ENCODE measurements around the gene EIF4G3. TPM values are rescaled to one million over a fixed set of nuclear protein-coding genes. Genes with fewer than 3 reads are reported as not detected.
"Not testable (repeated sequence)": the region's sequence is repeated elsewhere in the genome, so short reads cannot be mapped to it uniquely, and the experiment has no call there.

The EIF4G3 gene
- total RNA-seq, 2 experiments from 2014 or later: 47.0 to 55.0 TPM

DNA sequence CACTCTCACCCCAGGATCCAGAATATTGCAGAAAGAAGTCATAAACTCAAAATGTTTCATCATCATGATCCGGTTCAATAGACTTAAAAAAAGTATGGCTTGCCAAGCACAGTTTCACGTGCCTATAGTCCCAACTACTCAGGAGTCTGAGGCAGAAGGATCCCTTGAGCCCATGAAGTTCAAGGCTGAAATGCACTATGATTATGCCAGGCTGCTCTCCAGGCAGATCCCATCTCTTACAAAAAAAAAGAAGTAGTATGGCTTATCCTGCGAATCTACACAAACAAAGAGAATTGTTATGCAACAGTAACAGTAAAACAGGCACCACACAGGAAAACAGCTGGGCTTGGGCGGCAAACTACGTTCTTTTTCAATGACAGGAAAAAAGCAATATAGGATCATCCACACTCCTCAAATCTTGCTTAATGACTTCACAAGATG, 76.2 kb downstream of the EIF4G3 start:
- Mint-ChIP-seq H3K9me3 (ENCODE audit: low read depth) (no peaks in the 10 kb centered on the region), H3K27ac (no peak overlapping the region), H3K27me3 (no peaks in the 10 kb centered on the region), H3K4me1 (peaks cover 6% of the 10 kb centered on the region), H3K4me3 (no peak overlapping the region), H3K36me3 (ENCODE audit: low read depth) (peaks cover 24% of the 10 kb centered on the region)
- DNase-seq (no peak), ATAC-seq (no peak)
- ChIA-PET CTCF (no interaction called here), POLR2A (no interaction called here)
- intact Hi-C loops (cut with DNase I, micrococcal nuclease): no loop called here

DNA sequence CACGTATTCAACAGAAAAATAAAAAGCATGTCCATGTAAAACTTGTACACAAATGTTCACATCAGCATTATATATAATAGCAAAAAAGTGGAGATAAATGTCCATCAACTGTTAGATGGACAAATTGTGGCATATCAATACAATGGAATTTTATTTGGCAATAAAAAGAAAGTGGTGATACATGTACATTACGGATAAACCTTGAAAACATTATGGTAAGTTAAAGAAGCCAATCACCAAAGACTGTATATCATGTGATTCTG, 76.9 kb downstream of the EIF4G3 start:
- no peaks in the 10 kb centered on the region for H3K9me3 Mint-ChIP-seq (ENCODE audit: low read depth)
- H3K4me1 Mint-ChIP-seq: peaks cover 6% of the 10 kb centered on the region
- no peak for DNase-seq
- peaks cover 25% of the 10 kb centered on the region for H3K36me3 Mint-ChIP-seq (ENCODE audit: low read depth)
- no peak overlapping the region for H3K4me3 Mint-ChIP-seq
- H3K27me3 Mint-ChIP-seq: no peaks in the 10 kb centered on the region
- ChIA-PET POLR2A (no interaction called here), CTCF (no interaction called here)
- ATAC-seq: no peak
- intact Hi-C loops (cut with DNase I, micrococcal nuclease): no loop called here
- H3K27ac Mint-ChIP-seq: no peak overlapping the region

DNA sequence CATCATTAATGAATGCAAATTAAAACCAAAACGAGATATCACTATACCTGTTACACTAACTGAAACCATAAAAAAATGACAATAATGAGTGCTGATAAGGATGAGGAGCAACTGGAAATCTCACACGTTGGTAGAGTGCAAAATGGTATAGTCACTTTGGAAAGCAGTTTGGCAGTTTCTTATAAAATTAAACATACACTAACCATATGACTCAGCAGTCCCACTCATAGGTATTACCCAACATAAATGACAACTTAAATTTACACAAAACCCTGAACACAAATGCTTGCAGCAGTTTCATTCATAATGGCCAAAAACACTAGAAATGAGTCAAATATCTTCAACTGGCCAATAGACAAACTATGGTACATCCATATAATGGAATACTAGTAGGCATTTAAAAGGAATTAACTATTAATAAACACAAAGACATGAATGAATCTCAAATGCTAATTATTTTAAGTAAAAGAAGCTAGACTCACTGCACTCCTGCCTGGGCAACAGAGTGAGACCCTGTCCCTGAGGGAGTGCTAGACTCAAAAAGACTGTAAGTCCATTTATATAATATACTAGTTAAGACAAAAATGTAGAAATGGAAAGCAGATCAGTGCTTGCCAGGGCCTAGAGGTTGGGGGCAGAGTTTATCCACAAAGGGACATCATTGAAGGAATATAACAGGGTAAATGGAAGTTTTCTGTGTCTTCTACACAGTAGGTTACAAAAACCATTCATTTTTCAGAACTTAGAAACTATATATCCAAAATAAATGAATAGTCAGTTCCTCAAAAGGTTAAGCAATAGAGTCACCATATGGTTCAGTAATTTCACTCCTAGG, 77.4 kb downstream of the EIF4G3 start:
- no peak overlapping the region for H3K27ac Mint-ChIP-seq
- H3K4me3 Mint-ChIP-seq: no peak overlapping the region
- DNase-seq (no peak), ATAC-seq (no peak)
- H3K36me3 Mint-ChIP-seq (ENCODE audit: low read depth): peaks cover 26% of the 10 kb centered on the region
- no peaks in the 10 kb centered on the region for H3K27me3 Mint-ChIP-seq
- H3K4me1 Mint-ChIP-seq: peaks cover 6% of the 10 kb centered on the region
- H3K9me3 Mint-ChIP-seq (ENCODE audit: low read depth): peaks cover 1% of the 10 kb centered on the region
- CTCF ChIA-PET: no interaction called here
- intact Hi-C loops (cut with DNase I, micrococcal nuclease): no loop called here
- POLR2A ChIA-PET: no interaction called here

DNA sequence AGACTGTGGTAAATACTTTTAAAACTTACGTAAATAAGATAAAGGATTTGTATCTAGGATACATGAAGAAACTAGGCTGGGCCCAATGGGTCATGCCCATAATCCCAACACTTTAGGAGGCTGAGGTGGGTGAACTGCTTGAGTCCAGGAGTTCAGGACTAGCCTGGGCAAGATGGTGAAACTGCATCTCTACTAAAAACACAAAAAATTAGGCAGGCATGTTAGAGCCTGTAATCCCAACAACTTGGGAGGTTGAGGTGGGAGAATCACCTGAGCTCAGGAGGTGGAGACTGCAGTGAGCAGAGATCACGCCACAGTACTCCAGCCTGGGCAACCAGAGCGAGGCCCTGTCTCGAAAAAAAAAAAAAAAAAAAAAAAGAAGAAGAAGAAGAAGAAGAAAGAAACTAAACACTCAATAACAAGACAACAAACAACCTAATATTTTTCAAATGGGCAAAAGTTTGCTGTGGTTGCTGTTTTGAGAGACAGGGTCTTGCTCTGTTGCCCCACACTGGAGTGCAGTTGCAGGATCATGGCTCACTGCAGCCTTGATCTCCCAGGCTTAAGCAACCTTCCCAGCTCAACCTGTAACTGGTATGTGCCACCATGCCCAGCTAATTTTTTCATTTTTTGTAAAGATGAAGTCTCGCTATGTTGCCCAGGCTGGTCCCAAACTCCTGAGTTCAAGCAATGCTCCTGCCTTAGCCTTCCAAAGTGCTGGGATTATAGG, 78.3 kb downstream of the EIF4G3 start:
- ATAC-seq (no peak), DNase-seq (no peak)
- CTCF ChIA-PET: interaction anchor here (0.7 kb wide), 1 partner anchor 113 kb away, joined by 3 read pairs; no protein-coding TSS in a partner anchor
- Mint-ChIP-seq H3K27me3 (no peaks in the 10 kb centered on the region), H3K36me3 (ENCODE audit: low read depth) (peaks cover 29% of the 10 kb centered on the region), H3K4me1 (peaks cover 6% of the 10 kb centered on the region), H3K4me3 (no peak overlapping the region), H3K9me3 (ENCODE audit: low read depth) (peaks cover 2% of the 10 kb centered on the region), H3K27ac (no peak overlapping the region)
- POLR2A ChIA-PET: no interaction called here
- intact Hi-C loops (cut with DNase I, micrococcal nuclease): no loop called here

DNA sequence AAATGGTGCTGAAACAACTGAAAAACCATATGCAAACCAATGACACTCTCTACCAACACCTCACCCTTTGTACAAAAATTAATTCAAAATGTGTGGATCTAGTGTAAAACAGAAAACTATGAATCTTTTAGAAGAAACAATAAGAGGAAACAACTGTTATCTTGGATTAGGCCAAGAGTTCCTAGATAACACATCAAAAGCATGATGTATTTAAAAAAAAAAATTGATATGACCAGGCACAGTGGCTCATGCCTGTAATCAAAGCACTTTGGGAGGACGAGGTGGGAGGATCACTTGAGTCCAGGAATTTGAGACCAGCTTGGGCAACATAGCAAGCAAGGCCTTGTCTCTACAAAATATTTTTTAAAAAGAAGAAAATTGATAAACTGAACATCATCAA, 79.0 kb downstream of the EIF4G3 start:
- Mint-ChIP-seq H3K9me3 (ENCODE audit: low read depth) (peaks cover 2% of the 10 kb centered on the region), H3K27me3 (no peaks in the 10 kb centered on the region), H3K4me3 (no peak overlapping the region), H3K4me1 (peaks cover 6% of the 10 kb centered on the region), H3K27ac (no peak overlapping the region), H3K36me3 (ENCODE audit: low read depth) (peaks cover 31% of the 10 kb centered on the region)
- ChIA-PET POLR2A (no interaction called here), CTCF (interaction anchor here (0.7 kb wide), 1 partner anchor 113 kb away, joined by 3 read pairs; no protein-coding TSS in a partner anchor)
- intact Hi-C loops (cut with DNase I, micrococcal nuclease): no loop called here
- DNase-seq (no peak), ATAC-seq (no peak)

DNA sequence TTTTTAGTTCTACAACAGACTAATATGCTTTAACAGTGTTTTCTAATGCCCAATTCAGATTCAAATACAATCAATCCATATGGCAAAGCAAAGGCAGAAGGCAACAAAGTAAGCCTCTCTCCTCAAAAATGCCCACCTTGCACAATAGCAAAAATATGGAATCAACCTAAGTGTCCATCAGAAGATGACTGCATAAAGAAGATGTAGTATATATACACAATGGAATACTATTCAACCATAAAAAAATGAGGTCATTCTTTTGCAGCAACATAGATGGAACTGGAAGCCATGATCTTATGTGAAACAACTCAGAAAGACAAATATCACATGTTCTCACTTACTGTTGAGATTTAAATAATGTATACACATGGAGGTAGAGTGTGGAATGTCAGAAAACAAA, 80.7 kb downstream of the EIF4G3 start:
- H3K27me3 Mint-ChIP-seq: no peaks in the 10 kb centered on the region
- POLR2A ChIA-PET: no interaction called here
- no peak for DNase-seq

DNA sequence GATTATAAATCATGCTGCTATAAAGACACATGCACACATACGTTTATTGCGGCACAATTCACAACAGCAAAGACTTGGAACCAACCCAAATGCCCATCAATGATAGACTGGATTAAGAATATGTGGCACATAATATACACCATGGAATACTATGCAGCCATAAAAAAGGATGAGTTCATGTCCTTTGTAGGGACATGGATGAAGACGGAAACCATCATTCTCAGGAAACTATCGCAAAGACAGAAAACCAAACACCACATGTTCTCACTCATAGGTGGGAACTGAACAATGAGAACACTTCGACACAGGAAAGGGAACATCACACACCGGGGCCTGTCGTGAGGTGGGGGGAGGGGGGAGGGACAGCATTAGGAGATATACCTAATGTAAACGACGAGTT, 82.4 kb downstream of the EIF4G3 start:
- ATAC-seq; CTCF ChIA-PET; intact Hi-C loops (cut with DNase I, micrococcal nuclease); POLR2A ChIA-PET; H3K9me3 Mint-ChIP-seq (ENCODE audit: low read depth); H3K27ac Mint-ChIP-seq; DNase-seq; H3K4me3 Mint-ChIP-seq; H3K27me3 Mint-ChIP-seq: not testable (repeated sequence)
- peaks cover 28% of the 10 kb centered on the region for H3K36me3 Mint-ChIP-seq (ENCODE audit: low read depth)
- peaks cover 10% of the 10 kb centered on the region for H3K4me1 Mint-ChIP-seq

More for the DNA sequence above, 80.7 kb downstream of the EIF4G3 start:
- Mint-ChIP-seq H3K4me1 (peaks cover 10% of the 10 kb centered on the region), H3K4me3 (no peak overlapping the region), H3K9me3 (ENCODE audit: low read depth) (peaks cover 2% of the 10 kb centered on the region), H3K36me3 (ENCODE audit: low read depth) (peaks cover 35% of the 10 kb centered on the region), H3K27ac (no peak overlapping the region)
- intact Hi-C loops (cut with DNase I, micrococcal nuclease): no loop called here
- CTCF ChIA-PET: no interaction called here
- no peak for ATAC-seq

DNA sequence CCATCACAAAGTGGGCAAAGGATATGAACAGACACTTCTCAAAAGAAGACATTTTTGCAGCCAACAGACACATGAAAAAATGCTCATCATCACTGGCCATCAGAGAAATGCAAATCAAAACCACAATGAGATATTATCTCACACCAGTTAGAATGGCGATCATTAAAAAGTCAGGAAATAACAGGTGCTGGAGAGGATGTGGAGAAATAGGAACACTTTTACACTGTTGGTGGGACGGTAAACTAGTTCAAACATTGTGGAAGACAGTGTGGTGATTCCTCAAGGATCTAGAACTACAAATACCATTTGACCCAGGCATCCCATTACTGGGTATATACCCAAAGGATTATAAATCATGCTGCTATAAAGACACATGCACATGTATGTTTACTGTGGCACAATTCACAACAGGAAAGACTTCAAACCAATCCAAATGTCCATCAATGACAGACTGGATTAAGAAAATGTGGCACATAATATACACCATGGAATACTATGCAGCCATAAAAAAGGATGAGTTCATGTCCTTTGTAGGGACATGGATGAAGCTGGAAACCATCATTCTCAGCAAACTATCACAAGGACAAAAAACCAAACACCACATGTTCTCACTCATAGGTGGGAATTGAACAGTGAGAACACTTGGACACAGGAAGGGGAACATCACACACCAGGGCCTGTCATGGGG, 83.3 kb downstream of the EIF4G3 start:
- POLR2A ChIA-PET; ATAC-seq; H3K27ac Mint-ChIP-seq; H3K9me3 Mint-ChIP-seq (ENCODE audit: low read depth); H3K27me3 Mint-ChIP-seq; intact Hi-C loops (cut with DNase I, micrococcal nuclease); CTCF ChIA-PET; H3K4me3 Mint-ChIP-seq; DNase-seq; H3K4me1 Mint-ChIP-seq: not testable (repeated sequence)
- H3K36me3 Mint-ChIP-seq (ENCODE audit: low read depth): peaks cover 27% of the 10 kb centered on the region

DNA sequence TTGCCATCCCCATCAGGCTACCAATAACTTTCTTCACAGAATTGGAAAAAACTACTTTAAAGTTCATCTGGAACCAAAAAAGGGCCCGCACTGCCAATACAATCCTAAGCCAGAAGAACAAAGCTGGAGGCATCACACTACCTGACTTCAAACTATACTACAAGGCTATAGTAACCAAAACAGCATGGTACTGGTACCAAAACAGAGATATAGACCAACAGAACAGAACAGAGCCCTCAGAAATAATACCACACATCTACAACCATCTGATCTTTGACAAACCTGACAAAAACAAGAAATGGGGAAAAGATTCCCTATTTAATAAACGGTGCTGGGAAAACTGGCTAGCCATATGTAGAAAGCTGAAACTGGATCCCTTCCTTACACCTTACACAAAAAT, 84.2 kb downstream of the EIF4G3 start:
- intact Hi-C loops (cut with DNase I, micrococcal nuclease); H3K4me1 Mint-ChIP-seq: not testable (repeated sequence)
- H3K36me3 Mint-ChIP-seq (ENCODE audit: low read depth): peaks cover 30% of the 10 kb centered on the region

DNA sequence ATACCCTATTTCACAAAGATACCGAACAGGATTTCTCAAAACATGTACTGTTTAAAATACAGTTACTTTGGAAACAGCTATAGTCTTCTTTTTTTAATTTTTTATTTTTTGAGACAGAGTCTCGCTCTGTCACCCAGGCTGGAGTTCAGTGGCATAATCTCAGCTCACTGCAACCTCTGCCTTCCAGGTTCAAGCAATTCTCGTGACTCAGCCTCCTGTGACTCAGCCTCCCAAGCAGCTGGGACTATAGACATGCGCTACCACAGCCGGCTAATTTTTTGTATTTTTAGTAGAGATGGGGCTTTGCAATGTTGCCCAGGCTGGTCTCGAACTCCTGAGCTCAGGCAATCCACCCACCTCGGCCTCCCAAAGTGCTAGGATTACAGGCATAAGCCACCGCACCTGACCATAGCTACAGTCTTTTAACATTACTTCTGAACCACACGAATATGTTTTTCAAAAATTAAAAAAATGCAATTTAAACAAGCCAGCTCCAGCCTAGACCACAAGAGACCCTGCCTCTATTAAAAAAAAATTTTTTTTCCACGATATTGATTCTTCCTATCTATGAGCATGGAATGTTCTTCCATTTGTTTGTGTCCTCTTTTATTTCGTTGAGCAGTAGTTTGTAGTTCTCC, 85.5 kb downstream of the EIF4G3 start:
- peak; percentile 47 for ATAC-seq
- peaks cover 34% of the 10 kb centered on the region for H3K36me3 Mint-ChIP-seq (ENCODE audit: low read depth)
- H3K4me3 Mint-ChIP-seq; intact Hi-C loops (cut with DNase I, micrococcal nuclease); POLR2A ChIA-PET; H3K27me3 Mint-ChIP-seq; H3K4me1 Mint-ChIP-seq; H3K9me3 Mint-ChIP-seq (ENCODE audit: low read depth); CTCF ChIA-PET; H3K27ac Mint-ChIP-seq: not testable (repeated sequence)
- DNase-seq: peak; percentile 34

More for the DNA sequence above, 84.2 kb downstream of the EIF4G3 start:
- ATAC-seq; DNase-seq; H3K27me3 Mint-ChIP-seq; POLR2A ChIA-PET; H3K27ac Mint-ChIP-seq; H3K9me3 Mint-ChIP-seq (ENCODE audit: low read depth); H3K4me3 Mint-ChIP-seq; CTCF ChIA-PET: not testable (repeated sequence)

DNA sequence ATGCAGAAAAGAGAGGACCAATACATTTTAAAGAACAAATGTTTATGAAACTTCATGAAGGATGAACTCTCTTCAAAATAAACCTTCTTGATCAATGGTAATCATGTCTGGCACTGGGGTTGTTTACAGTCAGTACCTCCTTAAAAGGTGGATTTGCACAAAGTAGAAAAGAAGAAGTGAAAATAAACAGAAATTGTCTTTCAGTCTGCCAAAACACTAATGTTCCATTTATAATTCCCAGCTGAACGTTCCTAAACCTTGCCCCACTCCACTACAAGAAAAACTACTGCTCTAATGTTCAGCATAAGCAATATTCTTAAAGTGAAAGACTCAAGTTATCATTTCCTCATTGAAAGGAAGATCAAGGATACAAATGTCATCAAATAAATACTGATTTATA, 86.2 kb downstream of the EIF4G3 start:
- Mint-ChIP-seq H3K36me3 (ENCODE audit: low read depth) (peaks cover 40% of the 10 kb centered on the region), H3K4me3 (no peak overlapping the region), H3K4me1 (peaks cover 5% of the 10 kb centered on the region), H3K9me3 (ENCODE audit: low read depth) (peaks cover 2% of the 10 kb centered on the region), H3K27me3 (no peaks in the 10 kb centered on the region), H3K27ac (no peak overlapping the region)
- ChIA-PET POLR2A (no interaction called here), CTCF (no interaction called here)
- ATAC-seq: no peak
- DNase-seq: no peak
- intact Hi-C loops (cut with DNase I, micrococcal nuclease): no loop called here
